Keratinocyte (primary cell): ENCODE measurements around the gene SLC5A8. TPM values are rescaled to one million over a fixed set of nuclear protein-coding genes. Genes with fewer than 3 reads are reported as not detected.

ENCODE experiments used
- DNase-seq: peaks from one replicate; pipeline ENCODE4 v3.0.0-alpha.2; 2011; ENCODE audit warnings: low read depth, missing footprints, low spot score
- FAIRE-seq: peaks from 2 replicates; lab custom pipeline; 2011; peaks lifted over from hg19 to GRCh38; lab: Jason Lieb, UNC
- H2AFZ ChIP-seq: 2 replicates; pipeline ENCODE4 v1.6.0; 2012; ENCODE audit warnings: low read length, control low read depth, inconsistent platforms; ENCODE audit not compliant: control insufficient read depth
- H3K27ac ChIP-seq: 2 replicates; pipeline ENCODE4 v1.5.1; 2011; ENCODE audit warnings: low read length; ENCODE audit not compliant: control insufficient read depth, insufficient read depth
- H3K27me3 ChIP-seq: 3 replicates; pipeline ENCODE4 v1.6.0; 2011; ENCODE audit warnings: low read length; ENCODE audit not compliant: control insufficient read depth, insufficient read depth; ENCODE audit errors: extremely low read depth
- H3K36me3 ChIP-seq, 2 experiments: 2 replicates in 1 of 2; 3 replicates in 1 of 2; pipeline ENCODE4 v1.5.1; 2011; ENCODE audit warnings: low read length in 2 of 2, mild to moderate bottlenecking in 1 of 2; ENCODE audit not compliant: control insufficient read depth in 2 of 2, insufficient read depth in 2 of 2; ENCODE audit errors: extremely low read depth in 1 of 2
- H3K4me1 ChIP-seq: 3 replicates; pipeline ENCODE4 v1.5.1; 2011; ENCODE audit warnings: low read length; ENCODE audit not compliant: control insufficient read depth, insufficient read depth; ENCODE audit errors: extremely low read depth
- H3K4me2 ChIP-seq: 3 replicates; pipeline ENCODE4 v1.6.0; 2011; ENCODE audit warnings: low read depth, low read length; ENCODE audit not compliant: control insufficient read depth, insufficient read depth; ENCODE audit errors: extremely low read depth
- H3K4me3 ChIP-seq, 3 experiments: fragments of 200-600 bp in 1 of 3; sonication (generic) in 1 of 3; 2 replicates in 2 of 3; 3 replicates in 1 of 3; pipeline ENCODE4 v1.5.1; 2011 to 2016; ENCODE audit warnings: low read length in 3 of 3, mild to moderate bottlenecking in 3 of 3, control low read depth in 2 of 3, inconsistent platforms in 1 of 3, low read depth in 1 of 3, mixed read lengths in 1 of 3, mixed run types in 1 of 3, moderate library complexity in 1 of 3; ENCODE audit not compliant: control insufficient read depth in 2 of 3, insufficient read depth in 2 of 3; ENCODE audit errors: extremely low read depth in 1 of 3
- H3K79me2 ChIP-seq: 2 replicates; pipeline ENCODE4 v1.6.0; 2012; ENCODE audit warnings: low read length; ENCODE audit not compliant: control insufficient read depth, insufficient read depth
- H3K9ac ChIP-seq: 3 replicates; pipeline ENCODE4 v1.6.0; 2011; ENCODE audit warnings: low read length; ENCODE audit not compliant: control insufficient read depth, insufficient read depth; ENCODE audit errors: extremely low read depth
- H3K9me1 ChIP-seq: 3 replicates; pipeline ENCODE4 v1.6.0; 2011; ENCODE audit warnings: low read length; ENCODE audit not compliant: control insufficient read depth, insufficient read depth; ENCODE audit errors: extremely low read depth
- H3K9me3 ChIP-seq: 2 replicates; pipeline ENCODE4 v1.5.1; 2012; ENCODE audit warnings: low read depth, low read length; ENCODE audit not compliant: control insufficient read depth
- H4K20me1 ChIP-seq: 3 replicates; pipeline ENCODE4 v1.6.0; 2011; ENCODE audit warnings: low read length; ENCODE audit not compliant: control insufficient read depth, insufficient read depth; ENCODE audit errors: extremely low read depth
- CTCF ChIP-seq, 3 experiments: IDR thresholded peaks in 1 of 3; conservative IDR thresholded peaks in 1 of 3; optimal IDR thresholded peaks in 1 of 3; 2 replicates in 2 of 3; 3 replicates in 1 of 3; pipeline versions ENCODE3 to v1.5.1; 2011; ENCODE audit warnings: low read length in 3 of 3, mild to moderate bottlenecking in 3 of 3, moderate library complexity in 2 of 3, control low read depth in 1 of 3, inconsistent platforms in 1 of 3; ENCODE audit not compliant: insufficient read depth in 2 of 3; ENCODE audit errors: extremely low read depth in 1 of 3
- EZH2 ChIP-seq: IDR thresholded peaks from one replicate; pipeline ENCODE4 v1.6.1; 2012; ENCODE audit warnings: inconsistent platforms, mild to moderate bottlenecking, low read length, moderate library complexity
- dilution Hi-C: fragments of 300-500 bp; cut with MboI; formaldehyde crosslinking; loops from one replicate; pipeline ENCODE4 v1.7.0; 2020; ENCODE audit warnings: low sequenced_read_pairs; ENCODE audit not compliant: extremely low pct_ligation_motif_present
- polyA plus RNA-seq, 5 experiments: library from polyadenylated mRNA; depleted of rRNA in 3 of 5; stranded (reverse) in 3 of 5; stranded (forward) in 1 of 5; unstranded in 1 of 5; fragments of >200 nt; gene quantifications; 1 replicate in 1 of 5; 2 replicates in 3 of 5; 3 replicates in 1 of 5; pipeline versions ENCODE4 v1.2.1 to v1.2.3, GENCODE V29; 2011 to 2012; ENCODE audit warnings: missing spikeins in 2 of 5, low read depth in 1 of 5, low replicate concordance in 1 of 5

The SLC5A8 gene
- polyA plus RNA-seq, 1 donor (not counting 4 experiments of a cell fraction or from before 2014, with no cell fraction given): not detected

- DNase-seq (no peak), FAIRE-seq (no peak)
- no peak overlapping the region for H2AFZ ChIP-seq
- no peak for TF ChIP-seq CTCF (optimal IDR thresholded peaks at IDR 0.05 in 1 of 3, IDR thresholded peaks at IDR 0.05 in 1 of 3, conservative IDR thresholded peaks at IDR 0.05 in 1 of 3; ENCODE audit: extremely low read depth in 1 of 3, insufficient read depth in 2 of 3, low read length in 3 of 3)
- TF ChIP-seq EZH2: no peak
- no peak overlapping the region for H3K27ac ChIP-seq
- H3K27me3 ChIP-seq: peaks cover 4% of the 10 kb centered on the region
- dilution Hi-C loops: no loop called here
- no peaks in the 10 kb centered on the region for H3K4me1 ChIP-seq
- no peak overlapping the region for H3K9ac ChIP-seq
- H4K20me1 ChIP-seq: no peaks in the 10 kb centered on the region
- no peak overlapping the region for H3K4me2 ChIP-seq
- no peaks in the 10 kb centered on the region for H3K9me1 ChIP-seq
- no peak overlapping the region for H3K4me3 ChIP-seq
- no peaks in the 10 kb centered on the region for H3K79me2 ChIP-seq
- H3K36me3 ChIP-seq: no peaks in the 10 kb centered on the region
- H3K9me3 ChIP-seq: no peaks in the 10 kb centered on the region
These were observed 46.2 kb upstream of the SLC5A8 start for GRCh38 chr12:101256266-101256665.

- dilution Hi-C loops: no loop called here
- no peak for FAIRE-seq
These were observed 33.6 kb upstream of the SLC5A8 start for GRCh38 chr12:101243616-101244015.

More at GRCh38 chr12:101243616-101244015, 33.6 kb upstream of the SLC5A8 start:
- TF ChIP-seq CTCF (optimal IDR thresholded peaks at IDR 0.05 in 1 of 3, IDR thresholded peaks at IDR 0.05 in 1 of 3, conservative IDR thresholded peaks at IDR 0.05 in 1 of 3; ENCODE audit: extremely low read depth in 1 of 3, insufficient read depth in 2 of 3, low read length in 3 of 3) (no peak), EZH2 (no peak)
- Histone ChIP-seq H3K4me3 (no peak overlapping the region), H3K4me1 (no peaks in the 10 kb centered on the region), H3K36me3 (no peaks in the 10 kb centered on the region), H3K27me3 (no peaks in the 10 kb centered on the region), H3K9me3 (peaks cover 2% of the 10 kb centered on the region), H2AFZ (no peak overlapping the region), H3K4me2 (no peak overlapping the region), H3K9ac (no peak overlapping the region), H3K79me2 (no peaks in the 10 kb centered on the region), H3K9me1 (no peaks in the 10 kb centered on the region), H3K27ac (no peak overlapping the region), H4K20me1 (no peaks in the 10 kb centered on the region)
- no peak for DNase-seq
